ENCODE results near the gene CERK.

The CERK gene

DNA sequence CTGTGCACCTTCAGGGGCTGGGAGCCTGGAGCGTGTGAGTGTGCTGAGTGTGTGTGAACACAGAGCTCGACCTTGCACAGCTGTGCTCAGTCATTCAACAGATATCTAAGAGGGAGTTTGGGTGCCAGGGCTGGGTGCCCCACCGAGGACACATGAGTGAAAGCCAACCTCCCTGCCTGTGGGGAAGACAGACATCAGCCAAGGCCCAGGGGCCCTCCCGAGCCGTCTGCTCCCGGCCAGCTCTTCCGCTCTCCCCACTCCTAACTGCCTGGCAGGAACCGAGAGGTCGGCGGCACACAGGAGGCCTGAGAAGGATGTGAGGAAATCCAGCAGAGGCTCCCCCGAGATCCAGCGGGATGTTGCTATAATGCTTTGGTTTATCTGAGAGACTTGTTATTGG lies 32.0 kb downstream of the CERK start:
- DNase-seq (ENCODE audit: low read depth in 1 of 2, low spot score in 1 of 2): no peak
- Histone ChIP-seq H3K4me3 (replicated peaks; ENCODE audit: insufficient read depth, low read length) (no peak overlapping the region), H3K27ac (replicated peaks) (no peak overlapping the region), H3K27me3 (ENCODE audit: insufficient read depth, poor library complexity, severe bottlenecking) (no peaks in the 10 kb centered on the region)
- TF ChIP-seq, protein P1, sequence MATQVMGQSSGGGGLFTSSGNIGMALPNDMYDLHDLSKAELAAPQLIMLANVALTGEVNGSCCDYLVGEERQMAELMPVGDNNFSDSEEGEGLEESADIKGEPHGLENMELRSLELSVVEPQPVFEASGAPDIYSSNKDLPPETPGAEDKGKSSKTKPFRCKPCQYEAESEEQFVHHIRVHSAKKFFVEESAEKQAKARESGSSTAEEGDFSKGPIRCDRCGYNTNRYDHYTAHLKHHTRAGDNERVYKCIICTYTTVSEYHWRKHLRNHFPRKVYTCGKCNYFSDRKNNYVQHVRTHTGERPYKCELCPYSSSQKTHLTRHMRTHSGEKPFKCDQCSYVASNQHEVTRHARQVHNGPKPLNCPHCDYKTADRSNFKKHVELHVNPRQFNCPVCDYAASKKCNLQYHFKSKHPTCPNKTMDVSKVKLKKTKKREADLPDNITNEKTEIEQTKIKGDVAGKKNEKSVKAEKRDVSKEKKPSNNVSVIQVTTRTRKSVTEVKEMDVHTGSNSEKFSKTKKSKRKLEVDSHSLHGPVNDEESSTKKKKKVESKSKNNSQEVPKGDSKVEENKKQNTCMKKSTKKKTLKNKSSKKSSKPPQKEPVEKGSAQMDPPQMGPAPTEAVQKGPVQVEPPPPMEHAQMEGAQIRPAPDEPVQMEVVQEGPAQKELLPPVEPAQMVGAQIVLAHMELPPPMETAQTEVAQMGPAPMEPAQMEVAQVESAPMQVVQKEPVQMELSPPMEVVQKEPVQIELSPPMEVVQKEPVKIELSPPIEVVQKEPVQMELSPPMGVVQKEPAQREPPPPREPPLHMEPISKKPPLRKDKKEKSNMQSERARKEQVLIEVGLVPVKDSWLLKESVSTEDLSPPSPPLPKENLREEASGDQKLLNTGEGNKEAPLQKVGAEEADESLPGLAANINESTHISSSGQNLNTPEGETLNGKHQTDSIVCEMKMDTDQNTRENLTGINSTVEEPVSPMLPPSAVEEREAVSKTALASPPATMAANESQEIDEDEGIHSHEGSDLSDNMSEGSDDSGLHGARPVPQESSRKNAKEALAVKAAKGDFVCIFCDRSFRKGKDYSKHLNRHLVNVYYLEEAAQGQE (IDR thresholded peaks at IDR 0.05; ENCODE audit: insufficient replicate concordance, low read depth): no peak
- TF ChIP-seq POLR2AphosphoS5 (IDR thresholded peaks at IDR 0.05; ENCODE audit: low read depth) (no peak), SPI1 (IDR thresholded peaks at IDR 0.05; ENCODE audit: borderline replicate concordance, low read depth) (no peak), GABPA (IDR thresholded peaks at IDR 0.05; ENCODE audit: low read depth) (no peak)
- TF ChIP-seq, protein P2, sequence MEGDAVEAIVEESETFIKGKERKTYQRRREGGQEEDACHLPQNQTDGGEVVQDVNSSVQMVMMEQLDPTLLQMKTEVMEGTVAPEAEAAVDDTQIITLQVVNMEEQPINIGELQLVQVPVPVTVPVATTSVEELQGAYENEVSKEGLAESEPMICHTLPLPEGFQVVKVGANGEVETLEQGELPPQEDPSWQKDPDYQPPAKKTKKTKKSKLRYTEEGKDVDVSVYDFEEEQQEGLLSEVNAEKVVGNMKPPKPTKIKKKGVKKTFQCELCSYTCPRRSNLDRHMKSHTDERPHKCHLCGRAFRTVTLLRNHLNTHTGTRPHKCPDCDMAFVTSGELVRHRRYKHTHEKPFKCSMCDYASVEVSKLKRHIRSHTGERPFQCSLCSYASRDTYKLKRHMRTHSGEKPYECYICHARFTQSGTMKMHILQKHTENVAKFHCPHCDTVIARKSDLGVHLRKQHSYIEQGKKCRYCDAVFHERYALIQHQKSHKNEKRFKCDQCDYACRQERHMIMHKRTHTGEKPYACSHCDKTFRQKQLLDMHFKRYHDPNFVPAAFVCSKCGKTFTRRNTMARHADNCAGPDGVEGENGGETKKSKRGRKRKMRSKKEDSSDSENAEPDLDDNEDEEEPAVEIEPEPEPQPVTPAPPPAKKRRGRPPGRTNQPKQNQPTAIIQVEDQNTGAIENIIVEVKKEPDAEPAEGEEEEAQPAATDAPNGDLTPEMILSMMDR (IDR thresholded peaks at IDR 0.05; ENCODE audit: insufficient read depth, low read length): no peak

- no peak overlapping the region for H3K27ac ChIP-seq (replicated peaks)
- no peak for DNase-seq (ENCODE audit: low read depth in 1 of 2, low spot score in 1 of 2)
- TF ChIP-seq SPI1 (IDR thresholded peaks at IDR 0.05; ENCODE audit: borderline replicate concordance, low read depth) (no peak), GABPA (IDR thresholded peaks at IDR 0.05; ENCODE audit: low read depth) (no peak), POLR2AphosphoS5 (IDR thresholded peaks at IDR 0.05; ENCODE audit: low read depth) (no peak)
- TF ChIP-seq, protein P1 (IDR thresholded peaks at IDR 0.05; ENCODE audit: insufficient replicate concordance, low read depth): no peak
- TF ChIP-seq, protein P2 (IDR thresholded peaks at IDR 0.05; ENCODE audit: insufficient read depth, low read length): no peak
- H3K4me3 ChIP-seq (replicated peaks; ENCODE audit: insufficient read depth, low read length): no peak overlapping the region
- no peaks in the 10 kb centered on the region for H3K27me3 ChIP-seq (ENCODE audit: insufficient read depth, poor library complexity, severe bottlenecking)
These were observed 34.1 kb downstream of the CERK start for GRCh38 chr22:46703996-46704370.

DNA sequence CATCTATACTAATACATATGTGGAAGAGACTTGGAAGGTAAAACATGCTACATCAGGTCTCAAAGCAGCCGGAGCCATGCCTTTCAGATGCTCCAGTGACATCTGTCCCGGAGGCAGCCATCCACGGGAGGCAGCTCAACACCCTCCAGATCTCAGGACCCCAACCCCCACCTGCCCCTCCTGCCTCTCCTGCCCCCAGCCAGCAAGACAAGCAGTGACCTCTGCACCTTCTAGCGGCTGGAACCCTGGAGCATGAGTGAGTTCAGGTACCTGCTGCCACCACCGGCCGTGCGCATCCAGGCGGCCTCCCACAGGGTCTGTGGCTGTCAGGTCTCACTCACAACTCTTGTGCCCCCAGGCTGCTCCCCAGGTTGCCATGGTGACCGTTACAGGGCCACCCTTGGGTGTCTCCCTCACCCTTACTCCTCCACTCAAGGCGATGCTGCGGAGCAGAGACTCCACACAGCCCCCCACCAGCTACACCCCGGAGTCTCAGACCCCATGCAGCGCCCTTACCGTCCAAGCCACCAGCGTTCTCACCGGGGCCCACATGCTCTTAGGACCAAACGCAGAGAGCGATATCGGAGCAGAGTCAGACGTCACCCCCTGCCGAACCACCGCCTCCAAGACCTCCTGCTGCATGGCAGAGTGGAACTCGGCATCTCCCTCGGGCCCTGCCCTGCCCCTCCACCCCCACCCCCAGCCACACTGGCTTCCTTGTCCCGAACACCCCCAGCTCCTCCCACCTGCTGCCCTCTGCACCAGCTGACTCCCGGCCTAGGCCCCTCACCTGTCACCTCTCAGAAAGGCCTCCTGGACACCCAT lies 34.7 kb downstream of the CERK start:
- Histone ChIP-seq H3K27me3 (ENCODE audit: insufficient read depth, poor library complexity, severe bottlenecking) (no peaks in the 10 kb centered on the region), H3K4me3 (replicated peaks; ENCODE audit: insufficient read depth, low read length) (no peak overlapping the region), H3K27ac (replicated peaks) (no peak overlapping the region)
- TF ChIP-seq POLR2AphosphoS5 (IDR thresholded peaks at IDR 0.05; ENCODE audit: low read depth): no peak
- TF ChIP-seq SPI1 (IDR thresholded peaks at IDR 0.05; ENCODE audit: borderline replicate concordance, low read depth): no peak
- TF ChIP-seq GABPA (IDR thresholded peaks at IDR 0.05; ENCODE audit: low read depth): no peak
- DNase-seq (ENCODE audit: low read depth in 1 of 2, low spot score in 1 of 2): no peak

- no peak for TF ChIP-seq POLR2AphosphoS5 (IDR thresholded peaks at IDR 0.05; ENCODE audit: low read depth)
- TF ChIP-seq, protein P1 (IDR thresholded peaks at IDR 0.05; ENCODE audit: insufficient replicate concordance, low read depth): no peak
- no peak for TF ChIP-seq GABPA (IDR thresholded peaks at IDR 0.05; ENCODE audit: low read depth)
- TF ChIP-seq SPI1 (IDR thresholded peaks at IDR 0.05; ENCODE audit: borderline replicate concordance, low read depth): no peak
- TF ChIP-seq, protein P2 (IDR thresholded peaks at IDR 0.05; ENCODE audit: insufficient read depth, low read length): no peak
- Histone ChIP-seq H3K27ac (replicated peaks) (no peak overlapping the region), H3K27me3 (ENCODE audit: insufficient read depth, poor library complexity, severe bottlenecking) (no peaks in the 10 kb centered on the region), H3K4me3 (replicated peaks; ENCODE audit: insufficient read depth, low read length) (no peak overlapping the region)
- no peak for DNase-seq (ENCODE audit: low read depth in 1 of 2, low spot score in 1 of 2)
These were observed 36.8 kb downstream of the CERK start for GRCh38 chr22:46701262-46701661.

Data from HL-60 (cell line).